Esophagus muscularis mucosa (tissue), 4 donors: ENCODE data around the gene ACO1. TPM values are rescaled to one million over a fixed set of nuclear protein-coding genes. Genes with fewer than 3 reads are reported as not detected.

Experiments
- DNase-seq: peaks from one replicate; pipeline ENCODE4 v3.0.0-alpha.2; 2017; ENCODE audit errors: extremely low spot score
- H3K27ac ChIP-seq, 4 donors: fragments of 200-600 bp; sonication (generic); replicated peaks in 1 of 4; 1 replicate in 3 of 4; 2 replicates in 1 of 4; pipeline ENCODE4 v1.5.1; 2016 to 2019; ENCODE audit warnings: mild to moderate bottlenecking in 1 of 4
- H3K27me3 ChIP-seq, 4 donors: fragments of 200-600 bp; sonication (generic); one replicate each; pipeline versions ENCODE4 v1.5.1 to v1.6.0; 2016 to 2019
- H3K36me3 ChIP-seq, 4 donors: fragments of 200-600 bp; sonication (generic); one replicate each; pipeline ENCODE4 v1.5.1; 2016 to 2019
- H3K4me1 ChIP-seq, 4 donors: fragments of 200-600 bp; sonication (generic); one replicate each; pipeline ENCODE4 v1.5.1; 2016 to 2019
- H3K4me3 ChIP-seq, 4 donors: fragments of 200-600 bp; sonication (generic); 1 replicate in 2 of 4; 2 replicates in 2 of 4; pipeline ENCODE4 v1.5.1; 2016 to 2019; ENCODE audit warnings: mild to moderate bottlenecking in 4 of 4, moderate library complexity in 1 of 4
- H3K9me3 ChIP-seq, 4 donors: fragments of 200-600 bp; sonication (generic); 1 replicate in 3 of 4; 2 replicates in 1 of 4; pipeline ENCODE4 v1.5.1; 2016 to 2019
- EP300 ChIP-seq: sonication (generic); formaldehyde crosslinking; IDR thresholded peaks from one replicate; pipeline ENCODE4 v1.6.1; 2017; ENCODE audit warnings: antibody characterized with exemption
- POLR2A ChIP-seq: fragments of 450-650 bp; IDR thresholded peaks from one replicate; pipeline ENCODE4 v1.6.1; 2017; ENCODE audit warnings: antibody characterized with exemption, moderate library complexity, mild to moderate bottlenecking, low read depth
- POLR2AphosphoS5 ChIP-seq, 2 donors: sonication (generic); formaldehyde crosslinking; IDR thresholded peaks; one replicate each; pipeline ENCODE4 v1.6.1; 2017; ENCODE audit warnings: antibody characterized with exemption in 2 of 2
- WGBS: methylation state at CpG from one replicate; pipeline ENCODE4 v1.1.5; 2018; 5-methylcytosine and 5-hydroxymethylcytosine counted together
- intact Hi-C: fragments of 100-400 bp; cut with DNase I; formaldehyde crosslinking; loops from one replicate; pipeline ENCODE4 v1.15.1; 2023
- total RNA-seq, 4 donors: library from RNA; depleted of rRNA; stranded (reverse); fragments of >200 nt; gene quantifications; one replicate each; pipeline versions ENCODE4 v1.1.0 to v1.2.1, GENCODE V29; 2016
- TF ChIP-seq, protein P1 (sequence below), 3 experiments: fragments of 200-600 bp in 2 of 3; fragments of 450-650 bp in 1 of 3; sonication (generic) in 2 of 3; IDR thresholded peaks; one replicate each; pipeline ENCODE4 v1.5.1; 2017 to 2019; ENCODE audit warnings: antibody characterized with exemption in 3 of 3, mild to moderate bottlenecking in 2 of 3, moderate library complexity in 1 of 3

The ACO1 gene
- total RNA-seq, 4 donors from 2014 or later = 64.4 to 91.9 (median 86.5) TPM

DNA sequence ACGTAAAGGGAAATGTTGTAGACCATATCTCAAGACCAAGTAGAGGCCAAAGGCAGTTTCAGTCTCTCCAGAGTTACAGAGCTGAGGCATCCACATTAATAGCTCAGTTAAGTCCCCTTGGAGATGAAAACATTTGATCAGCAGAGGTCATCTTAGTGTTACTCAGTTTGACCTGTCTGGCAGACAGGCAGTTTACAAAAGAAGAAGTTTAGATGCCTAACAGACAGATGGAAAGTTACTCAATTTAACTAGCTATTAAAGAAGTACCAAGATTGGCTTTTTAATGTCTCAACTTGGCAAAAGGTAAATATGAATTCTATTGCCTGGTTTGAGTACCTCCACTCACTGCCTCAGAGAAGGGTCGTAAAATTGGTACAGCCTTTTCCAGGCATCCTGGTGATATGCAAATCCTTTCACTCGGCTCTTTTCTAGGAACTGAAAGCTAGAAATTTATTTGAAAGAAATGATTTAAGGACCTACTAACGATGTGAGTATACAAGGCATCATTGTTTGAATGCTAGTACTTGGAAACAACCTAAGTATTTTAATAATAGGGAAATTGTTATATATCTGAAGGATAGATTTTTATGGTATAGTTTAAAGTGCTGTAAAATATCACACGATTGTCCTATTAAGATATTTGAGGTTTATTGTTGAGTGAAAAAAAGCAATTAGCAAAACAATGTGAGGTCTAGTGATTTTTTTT is 14.8 kb downstream of the ACO1 start:
- intact Hi-C loops = no loop called here
- H3K9me3 ChIP-seq = no peaks in the 10 kb centered on the region
- H3K36me3 ChIP-seq = no peaks in the 10 kb centered on the region
- H3K27ac ChIP-seq = no peak overlapping the region
- no peak for DNase-seq
- H3K4me1 ChIP-seq = peaks cover 3 to 73% (median 71%) of the 10 kb centered on the region in 4 donors
- 81% methylated on average over 5 of the region's 5 CpGs for WGBS
- no peak for TF ChIP-seq POLR2AphosphoS5 (IDR thresholded peaks at IDR 0.05)
- TF ChIP-seq POLR2A = no peak
- TF ChIP-seq, protein P1, sequence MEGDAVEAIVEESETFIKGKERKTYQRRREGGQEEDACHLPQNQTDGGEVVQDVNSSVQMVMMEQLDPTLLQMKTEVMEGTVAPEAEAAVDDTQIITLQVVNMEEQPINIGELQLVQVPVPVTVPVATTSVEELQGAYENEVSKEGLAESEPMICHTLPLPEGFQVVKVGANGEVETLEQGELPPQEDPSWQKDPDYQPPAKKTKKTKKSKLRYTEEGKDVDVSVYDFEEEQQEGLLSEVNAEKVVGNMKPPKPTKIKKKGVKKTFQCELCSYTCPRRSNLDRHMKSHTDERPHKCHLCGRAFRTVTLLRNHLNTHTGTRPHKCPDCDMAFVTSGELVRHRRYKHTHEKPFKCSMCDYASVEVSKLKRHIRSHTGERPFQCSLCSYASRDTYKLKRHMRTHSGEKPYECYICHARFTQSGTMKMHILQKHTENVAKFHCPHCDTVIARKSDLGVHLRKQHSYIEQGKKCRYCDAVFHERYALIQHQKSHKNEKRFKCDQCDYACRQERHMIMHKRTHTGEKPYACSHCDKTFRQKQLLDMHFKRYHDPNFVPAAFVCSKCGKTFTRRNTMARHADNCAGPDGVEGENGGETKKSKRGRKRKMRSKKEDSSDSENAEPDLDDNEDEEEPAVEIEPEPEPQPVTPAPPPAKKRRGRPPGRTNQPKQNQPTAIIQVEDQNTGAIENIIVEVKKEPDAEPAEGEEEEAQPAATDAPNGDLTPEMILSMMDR (IDR thresholded peaks at IDR 0.05) = no peak
- no peak for TF ChIP-seq EP300
- no peaks in the 10 kb centered on the region for H3K27me3 ChIP-seq
- no peak overlapping the region for H3K4me3 ChIP-seq

DNA sequence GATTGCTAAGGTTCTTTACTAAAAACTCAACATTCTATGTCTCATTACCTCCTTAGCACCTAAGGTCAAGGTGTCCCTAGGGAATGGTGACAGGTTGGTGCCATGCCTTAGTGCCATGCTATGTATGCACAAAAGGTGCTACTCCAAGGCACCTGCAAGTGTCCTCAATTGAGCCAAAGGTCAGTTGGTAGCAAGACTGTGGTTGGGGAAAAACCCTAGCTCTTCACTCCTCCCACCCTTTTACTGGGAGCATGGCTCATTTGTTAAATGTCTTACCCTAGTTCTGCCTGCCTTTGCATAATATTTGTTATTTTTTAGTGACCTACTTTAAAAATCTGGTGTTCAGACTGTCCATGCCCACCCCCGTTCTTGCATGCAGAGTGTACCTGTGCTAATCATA is 17.0 kb downstream of the ACO1 start:
- peaks cover 12 to 16% (median 14%) of the 10 kb centered on the region in 4 donors for H3K36me3 ChIP-seq
- no peak for DNase-seq
- intact Hi-C loops = no loop called here
- WGBS = 96% methylated on average over 1 of the region's 1 CpG
- H3K27ac ChIP-seq = no peak overlapping the region
- H3K4me3 ChIP-seq = no peak overlapping the region
- peaks cover 3 to 52% (median 49%) of the 10 kb centered on the region in 4 donors for H3K4me1 ChIP-seq
- TF ChIP-seq, protein P1 (IDR thresholded peaks at IDR 0.05) = no peak
- no peak for TF ChIP-seq EP300
- TF ChIP-seq POLR2A = no peak
- no peak for TF ChIP-seq POLR2AphosphoS5 (IDR thresholded peaks at IDR 0.05)
- H3K9me3 ChIP-seq = no peaks in the 10 kb centered on the region
- no peaks in the 10 kb centered on the region for H3K27me3 ChIP-seq

DNA sequence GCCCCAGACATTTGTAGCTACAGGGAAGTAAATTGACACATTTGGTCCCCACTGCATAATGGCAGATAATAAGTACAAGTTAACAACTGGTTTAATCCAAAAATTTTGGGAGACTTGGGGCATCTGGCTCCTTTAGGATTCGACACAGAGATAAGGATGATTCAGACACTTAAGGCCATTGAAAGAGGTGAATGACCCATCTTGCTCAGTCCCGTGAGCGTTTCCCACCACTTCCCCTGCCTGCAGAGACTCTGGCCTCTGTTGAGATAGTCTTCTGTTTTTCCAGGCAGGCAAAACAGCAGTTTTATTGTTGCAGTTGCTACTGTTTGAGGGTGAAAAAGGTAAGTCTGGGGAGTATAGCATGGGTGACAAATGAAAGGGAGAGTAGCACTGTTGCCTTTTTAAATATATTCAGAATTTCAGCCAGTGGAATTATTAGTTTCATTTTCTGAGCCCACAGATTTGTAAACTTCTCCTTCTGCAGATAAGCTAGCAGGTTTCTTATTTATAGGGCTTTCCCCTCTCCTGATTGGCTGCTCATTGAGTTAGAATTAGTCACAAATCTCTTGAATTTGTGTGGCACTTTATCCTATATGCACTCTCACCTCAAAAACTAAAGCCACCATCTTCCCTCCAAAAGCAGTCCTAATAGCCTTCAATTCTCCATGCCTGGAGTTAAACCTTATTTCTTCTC is 19.3 kb downstream of the ACO1 start:
- intact Hi-C loops = no loop called here
- H3K4me3 ChIP-seq = no peak overlapping the region
- peaks cover 31 to 38% (median 36%) of the 10 kb centered on the region in 4 donors for H3K36me3 ChIP-seq
- TF ChIP-seq POLR2A = no peak
- H3K9me3 ChIP-seq = no peaks in the 10 kb centered on the region
- DNase-seq = no peak
- no peaks in the 10 kb centered on the region for H3K27me3 ChIP-seq
- peaks cover 3 to 32% (median 28%) of the 10 kb centered on the region in 4 donors for H3K4me1 ChIP-seq
- no peak overlapping the region for H3K27ac ChIP-seq
- 90% methylated on average over 3 of the region's 3 CpGs for WGBS

DNA sequence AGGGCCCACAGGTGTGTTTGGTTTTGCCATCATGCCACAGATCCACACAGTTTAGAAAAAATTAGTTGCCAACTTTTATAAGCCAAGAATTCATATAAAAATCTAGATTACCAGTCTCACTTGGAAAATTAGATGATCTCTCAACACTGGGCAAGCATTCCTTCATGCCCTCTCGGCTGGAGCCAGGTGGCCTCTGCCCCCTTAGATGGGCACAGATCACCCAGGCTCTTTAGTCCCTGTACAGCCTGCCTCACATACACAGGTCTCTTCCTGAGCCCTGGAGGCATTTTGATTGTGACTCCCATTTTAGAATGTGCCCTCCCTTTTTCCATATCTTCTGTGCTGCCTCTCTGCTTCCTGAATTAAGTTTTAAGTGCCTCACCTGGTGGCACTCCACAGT is 20.0 kb downstream of the ACO1 start:
- no peak for DNase-seq
- WGBS = 100% methylated on average over 1 of the region's 1 CpG
- intact Hi-C loops = no loop called here

DNA sequence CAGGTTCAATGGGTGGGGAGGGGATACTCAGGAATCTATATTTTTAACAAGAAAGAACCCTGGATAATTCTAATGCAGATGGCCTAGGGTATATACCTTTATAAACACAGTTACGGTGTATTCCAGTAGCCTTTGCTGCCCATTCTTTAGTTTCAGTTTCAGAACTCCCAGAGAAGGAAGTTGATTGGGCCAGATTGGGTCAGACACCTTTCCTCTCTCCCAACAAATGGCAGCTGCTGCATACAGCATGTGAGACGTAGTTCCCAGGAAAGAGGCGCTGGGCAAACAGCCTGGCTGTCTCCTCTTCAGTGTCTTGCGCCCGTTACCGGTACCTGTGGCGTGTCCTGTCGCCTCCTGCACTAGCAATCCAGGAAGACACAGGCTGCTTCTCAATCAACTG is 20.4 kb downstream of the ACO1 start:
- peaks cover 3 to 25% (median 21%) of the 10 kb centered on the region in 4 donors for H3K4me1 ChIP-seq
- H3K27me3 ChIP-seq = no peaks in the 10 kb centered on the region
- WGBS = 87% methylated on average over 8 of the region's 8 CpGs
- intact Hi-C loops = no loop called here
- peaks cover 42 to 50% (median 47%) of the 10 kb centered on the region in 4 donors for H3K36me3 ChIP-seq
- TF ChIP-seq EP300 (no peak), POLR2A (no peak), POLR2AphosphoS5 (IDR thresholded peaks at IDR 0.05) (no peak)
- TF ChIP-seq, protein P1 (IDR thresholded peaks at IDR 0.05) = no peak
- H3K9me3 ChIP-seq = no peaks in the 10 kb centered on the region
- H3K4me3 ChIP-seq = no peak overlapping the region
- H3K27ac ChIP-seq = no peak overlapping the region
- no peak for DNase-seq

More for the DNA sequence above, 20.0 kb downstream of the ACO1 start:
- Histone ChIP-seq H3K4me3 (no peak overlapping the region), H3K27me3 (no peaks in the 10 kb centered on the region), H3K9me3 (no peaks in the 10 kb centered on the region), H3K27ac (no peak overlapping the region), H3K4me1 (peaks cover 3 to 25% (median 21%) of the 10 kb centered on the region in 4 donors), H3K36me3 (peaks cover 38 to 45% (median 43%) of the 10 kb centered on the region in 4 donors)
- no peak for TF ChIP-seq POLR2A
- TF ChIP-seq EP300 = no peak
- TF ChIP-seq, protein P1 (IDR thresholded peaks at IDR 0.05) = no peak
- no peak for TF ChIP-seq POLR2AphosphoS5 (IDR thresholded peaks at IDR 0.05)
